Fibroblast of villous mesenchyme (primary cell): Measurements from ENCODE around the gene MBLAC2. TPM values are rescaled to one million over a fixed set of nuclear protein-coding genes. Genes with fewer than 3 reads are reported as not detected.
A peak's percentile ranks its signal among the peaks of the same experiment; 100 is the strongest.

Experiments used
- DNase-seq: peaks from one replicate; pipeline ENCODE4 v3.0.0-alpha.2; 2010; ENCODE audit warnings: low read depth
- H3K4me3 ChIP-seq: 2 replicates; pipeline ENCODE4 v1.5.1; 2011; ENCODE audit warnings: low read depth, mild to moderate bottlenecking, low read length
- CTCF ChIP-seq: IDR thresholded peaks from 2 replicates; pipeline ENCODE4 v1.5.1; 2012; ENCODE audit warnings: low read depth, mild to moderate bottlenecking, low read length; ENCODE audit not compliant: insufficient read depth
- total RNA-seq: library from RNA; depleted of rRNA; stranded (reverse); fragments of >200 nt; gene quantifications from 2 replicates; pipeline ENCODE4 v1.2.3, GENCODE V29; 2012

The MBLAC2 gene
- total RNA-seq, 1 donor = 6.9 TPM

- no peak for DNase-seq
- no peak for TF ChIP-seq CTCF
- H3K4me3 ChIP-seq = no peak overlapping the region
Observed at GRCh38 chr5:90504743-90505142, 30.2 kb upstream of the MBLAC2 start.

DNA sequence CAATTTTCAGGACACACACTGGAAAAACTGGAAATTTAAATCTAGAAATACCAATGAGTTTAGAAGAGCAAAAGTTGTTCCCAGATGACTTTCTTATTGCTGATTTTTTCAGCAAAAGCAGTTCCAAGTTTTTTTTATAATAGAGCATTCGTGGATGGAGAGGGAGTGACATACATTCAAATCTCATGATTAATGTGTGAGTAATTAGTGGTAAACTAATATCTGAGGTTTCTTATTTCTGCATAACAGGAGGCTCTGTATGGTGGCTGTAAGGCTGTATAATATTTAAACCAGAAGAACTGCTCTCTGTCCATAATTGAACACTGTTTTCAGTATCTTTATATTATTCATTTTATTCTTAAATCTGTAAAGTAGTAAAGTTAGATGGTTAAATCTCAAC, 29.0 kb upstream of the MBLAC2 start:
- DNase-seq = no peak
- no peak for TF ChIP-seq CTCF
- no peak overlapping the region for H3K4me3 ChIP-seq

GRCh38 chr5:90495146-90495545, 20.6 kb upstream of the MBLAC2 start:
- no peak overlapping the region for H3K4me3 ChIP-seq
- no peak for TF ChIP-seq CTCF
- DNase-seq = no peak

DNA sequence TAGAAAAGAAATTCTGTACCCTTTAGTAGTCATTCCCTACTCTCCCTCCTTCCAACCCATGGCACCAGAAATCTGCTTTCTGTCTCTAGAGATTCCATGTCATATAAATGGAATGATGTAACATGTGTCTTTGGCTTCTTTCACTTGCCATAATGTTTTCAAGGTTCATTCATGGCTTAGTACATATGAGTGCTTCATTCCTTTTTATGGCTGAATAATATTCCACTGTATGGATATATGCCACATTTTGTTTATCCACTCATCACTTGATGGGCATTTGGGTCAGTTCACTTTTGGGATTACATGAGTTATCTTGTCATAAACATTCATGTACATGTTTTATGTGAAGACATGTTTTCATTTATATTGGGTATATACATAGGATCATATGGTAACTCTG, 19.5 kb upstream of the MBLAC2 start:
- DNase-seq = no peak

DNA sequence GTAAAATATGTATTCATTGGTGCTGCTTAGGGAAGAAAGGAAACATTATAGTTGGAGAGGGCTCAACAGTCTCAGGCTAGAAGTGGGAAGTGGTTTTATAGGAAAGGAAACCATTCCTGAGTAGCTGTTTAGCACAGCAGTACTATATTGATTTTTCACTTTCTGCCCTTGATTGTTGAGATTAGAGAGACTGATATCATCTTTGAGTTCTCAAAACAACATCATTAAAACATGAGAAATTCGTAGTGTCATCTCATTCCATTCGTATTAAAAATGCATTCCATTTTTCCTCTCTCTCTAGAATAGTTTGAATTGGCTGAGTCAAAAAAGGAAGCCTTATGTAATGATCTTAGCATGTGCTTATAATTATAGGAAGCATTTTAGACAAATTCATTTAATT, 14.2 kb upstream of the MBLAC2 start:
- TF ChIP-seq CTCF = no peak
- H3K4me3 ChIP-seq = no peak overlapping the region
- peak; percentile 58 for DNase-seq

More for the DNA sequence above, 19.5 kb upstream of the MBLAC2 start:
- no peak for TF ChIP-seq CTCF
- no peak overlapping the region for H3K4me3 ChIP-seq

DNA sequence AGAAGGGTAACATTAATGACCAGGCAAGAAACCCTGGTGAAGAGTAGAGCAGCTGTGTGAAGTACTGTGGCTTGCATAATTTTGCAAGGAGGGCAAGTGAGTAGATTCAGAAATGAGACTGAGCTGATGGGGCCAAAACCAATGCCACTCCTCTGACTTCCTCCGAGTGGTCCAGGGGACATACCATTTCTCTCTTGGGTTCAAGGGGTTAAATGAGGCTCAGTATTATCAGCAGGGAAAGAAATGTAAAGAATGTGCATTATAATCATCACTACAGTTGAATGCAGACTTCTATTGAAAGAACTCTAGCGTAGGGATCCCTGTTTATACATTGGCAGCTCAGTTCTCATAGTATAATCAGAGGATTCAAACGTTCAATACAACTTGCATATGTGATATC, 10.0 kb upstream of the MBLAC2 start:
- no peak for TF ChIP-seq CTCF
- DNase-seq = no peak
- H3K4me3 ChIP-seq = no peak overlapping the region

- DNase-seq = no peak
- no peak for TF ChIP-seq CTCF
- no peak overlapping the region for H3K4me3 ChIP-seq
Observed at GRCh38 chr5:90483206-90483605, 8.6 kb upstream of the MBLAC2 start.
